ENCODE results near the gene GAN.
"Not testable (repeated sequence)": the region's sequence is repeated elsewhere in the genome, so short reads cannot be mapped to it uniquely, and the experiment has no call there.

Gene GAN

DNA sequence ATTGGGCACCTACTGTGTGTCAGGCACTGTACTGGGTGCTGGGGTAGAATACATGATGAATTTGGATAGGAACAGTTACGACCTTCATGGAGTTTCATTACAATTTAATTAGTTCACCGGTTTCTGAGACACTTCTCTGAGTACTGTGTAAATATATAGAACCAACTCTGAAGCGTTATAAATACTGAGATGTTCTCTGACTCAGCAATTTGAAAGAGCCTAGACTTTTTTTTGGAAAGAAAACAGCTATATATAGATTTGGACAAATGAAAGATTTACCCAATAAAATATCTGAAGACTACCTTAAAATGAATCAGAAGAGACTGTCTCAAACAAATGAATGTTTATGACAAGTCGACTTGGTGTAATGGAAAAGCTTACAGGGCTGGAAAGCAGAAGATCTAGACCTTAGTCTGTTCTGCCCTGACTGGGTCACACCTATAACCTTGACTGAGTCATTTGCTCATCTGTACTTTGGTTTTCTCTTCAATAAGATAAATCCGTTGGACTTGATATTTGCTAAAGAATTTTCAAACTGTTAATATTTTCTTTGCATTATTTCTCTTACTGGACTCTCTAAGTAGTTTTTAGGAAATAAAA lies 4.6 kb upstream of the GAN start:
- DNase-seq, result no peak

- no peak for DNase-seq
These were observed 3.0 kb upstream of the GAN start for GRCh38 chr16:81311762-81312161.

GRCh38 chr16:81313701-81314602 lies 810 bp upstream of the GAN start:
- DNase-seq, result no peak

GRCh38 chr16:81315271-81316175 lies 761 bp downstream of the GAN start:
- DNase-seq, result peak; percentile 39

- no peak for DNase-seq
These were observed 1.4 kb downstream of the GAN start for GRCh38 chr16:81316176-81316496.

- DNase-seq, result no peak
These were observed 3.9 kb downstream of the GAN start for GRCh38 chr16:81318711-81319110.

- DNase-seq, result no peak
These were observed 4.6 kb downstream of the GAN start for GRCh38 chr16:81319221-81319912.

GRCh38 chr16:81321039-81321438 lies 6.3 kb downstream of the GAN start:
- DNase-seq, result no peak

GRCh38 chr16:81321536-81321935 lies 6.8 kb downstream of the GAN start:
- DNase-seq, result no peak

GRCh38 chr16:81324808-81325207 lies 10.0 kb downstream of the GAN start:
- no peak for DNase-seq

GRCh38 chr16:81327011-81327410 lies 12.2 kb downstream of the GAN start:
- no peak for DNase-seq

DNA sequence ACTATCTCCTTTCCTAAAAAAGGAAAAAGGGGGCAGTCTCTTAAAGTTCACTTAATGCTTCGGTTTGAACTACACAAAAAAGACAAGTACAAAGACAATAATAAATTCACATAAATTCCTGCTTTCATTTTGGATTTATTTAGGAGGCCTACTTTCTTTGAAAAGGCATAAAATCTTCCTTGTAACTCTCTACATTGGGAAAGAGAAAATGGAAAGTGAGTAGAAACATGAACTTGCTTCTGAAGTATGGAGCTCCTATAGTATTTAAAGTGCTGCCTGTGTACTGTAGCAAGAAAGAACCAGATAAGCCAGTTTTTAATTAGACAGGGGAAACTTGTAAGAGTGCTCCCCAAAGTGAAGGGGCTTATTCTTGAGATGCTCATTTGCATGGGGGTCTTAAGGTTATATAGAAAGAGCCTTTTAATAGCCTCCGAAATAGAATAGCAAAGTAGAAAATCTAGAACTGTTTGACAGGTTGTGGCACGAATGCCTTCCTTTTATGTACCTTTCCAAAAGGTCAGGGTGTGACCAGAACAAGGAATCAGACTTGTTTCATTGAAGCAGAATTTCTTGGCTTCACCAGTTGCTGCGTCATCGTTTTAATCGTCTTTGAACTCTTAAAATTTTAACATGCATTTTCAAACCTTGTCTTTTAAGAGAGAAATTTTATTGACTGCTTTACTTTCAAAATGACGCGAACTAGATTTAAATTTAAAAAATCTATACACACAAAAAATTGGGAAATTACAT lies 12.9 kb downstream of the GAN start:
- DNase-seq, result no peak

DNA sequence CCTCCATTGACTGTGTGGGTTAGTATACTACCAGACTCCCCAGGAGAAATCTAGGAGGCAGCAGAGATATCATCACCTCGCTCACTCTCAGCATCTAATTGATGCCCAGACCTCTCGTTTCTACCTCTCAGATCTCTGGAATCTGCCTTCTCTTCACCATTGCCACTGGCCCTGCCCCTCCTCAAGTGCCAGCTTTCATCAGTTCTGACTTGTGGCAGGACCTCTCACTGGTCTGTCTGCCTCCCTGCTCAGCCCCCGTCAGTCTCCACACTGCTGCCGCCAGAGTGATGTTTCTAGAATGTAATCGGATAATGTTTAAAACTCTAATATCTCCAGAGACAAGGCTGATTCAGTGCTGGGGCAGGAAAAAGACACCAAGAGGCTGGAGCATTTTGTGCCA lies 15.2 kb downstream of the GAN start:
- DNase-seq, result no peak

DNA sequence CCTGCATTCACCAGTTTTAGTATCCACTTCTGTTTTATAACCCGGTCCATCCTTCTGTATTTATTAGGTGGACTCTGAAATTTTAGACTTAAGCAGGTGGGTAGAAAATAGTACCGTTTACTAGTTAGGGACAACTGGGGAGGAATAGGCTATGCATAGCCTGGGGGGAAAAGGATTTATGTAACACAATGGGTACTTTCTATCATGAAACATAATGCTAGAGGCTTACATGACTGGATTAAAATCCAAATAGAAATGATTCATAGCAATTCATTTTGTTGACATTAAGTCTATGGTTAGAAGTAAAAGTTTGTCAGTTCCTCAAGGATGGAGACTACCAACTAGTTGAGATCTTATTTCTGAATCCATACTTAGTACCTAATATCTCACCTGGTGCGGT lies 18.6 kb downstream of the GAN start:
- no peak for DNase-seq

GRCh38 chr16:81335669-81336068 lies 20.9 kb downstream of the GAN start:
- no peak for DNase-seq

DNA sequence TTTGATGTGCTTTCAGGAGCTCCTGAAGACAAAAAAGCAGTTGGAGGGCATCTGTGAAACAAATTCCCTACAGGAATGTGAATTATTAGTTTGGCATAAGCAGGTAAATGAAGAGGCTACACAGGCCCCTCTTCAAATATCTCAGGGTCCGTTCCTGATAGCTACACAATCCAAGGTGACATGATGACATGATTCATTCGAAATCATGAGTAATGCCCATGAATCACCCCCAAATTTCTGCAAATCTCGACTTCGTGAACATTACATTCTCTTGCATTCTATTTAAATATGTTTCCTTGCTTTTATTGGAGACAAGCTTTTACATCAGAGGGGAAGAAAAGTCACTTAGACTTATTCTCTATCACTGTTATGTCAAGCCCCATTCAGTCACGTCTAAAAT lies 22.3 kb downstream of the GAN start:
- DNase-seq, result no peak

DNA sequence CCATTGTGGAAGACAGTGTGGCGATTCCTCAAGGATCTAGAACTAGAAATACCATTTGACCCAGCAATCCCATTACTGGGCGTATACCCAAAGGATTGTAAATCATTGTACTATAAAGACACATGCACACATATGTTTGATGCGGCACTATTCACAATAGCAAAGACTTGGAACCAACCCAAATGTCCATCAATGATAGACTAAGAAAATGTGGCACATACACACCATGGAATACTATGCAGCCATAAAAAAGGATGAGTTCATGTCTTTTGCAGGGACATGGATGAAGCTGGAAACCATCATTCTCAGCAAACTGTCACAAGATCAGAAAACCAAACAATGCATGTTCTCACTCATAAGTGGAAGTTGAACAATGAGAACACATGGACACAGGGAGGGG lies 30.4 kb downstream of the GAN start:
- not testable (repeated sequence) for DNase-seq

GRCh38 chr16:81347425-81347824 lies 32.7 kb downstream of the GAN start:
- DNase-seq, result no peak

- no peak for DNase-seq
These were observed 35.0 kb downstream of the GAN start for GRCh38 chr16:81349608-81350305.

GRCh38 chr16:81350306-81350615 lies 35.5 kb downstream of the GAN start:
- DNase-seq, result no peak

GRCh38 chr16:81353895-81354294 lies 39.1 kb downstream of the GAN start:
- no peak for DNase-seq
